HepG2 (cell line): ENCODE results near the gene KIF24. TPM values are rescaled to one million over a fixed set of nuclear protein-coding genes. Genes with fewer than 3 reads are reported as not detected.

Experiments used
- ARNT2 ChIP-seq: sonication (generic); formaldehyde crosslinking; IDR thresholded peaks from 2 replicates; pipeline ENCODE4 v1.8.0; 2022; ENCODE audit warnings: mild to moderate bottlenecking, low read depth, missing genetic modification reagents, moderate library complexity
- GABPB1 ChIP-seq: IDR thresholded peaks from 2 replicates; pipeline ENCODE4 v1.6.1; 2016; ENCODE audit warnings: mild to moderate bottlenecking, missing genetic modification reagents, moderate library complexity, missing compliant biosample characterization
- GTF3A ChIP-seq: sonication (generic); formaldehyde crosslinking; conservative IDR thresholded peaks from 2 replicates; pipeline ENCODE4 v1.4.0; 2020; ENCODE audit warnings: mild to moderate bottlenecking, missing genetic modification reagents
- KMT2B ChIP-seq: IDR thresholded peaks from 2 replicates; pipeline ENCODE4 v1.6.1; 2016; ENCODE audit warnings: missing genetic modification reagents, missing compliant biosample characterization
- MYNN ChIP-seq: sonication (generic); formaldehyde crosslinking; IDR thresholded peaks from 2 replicates; pipeline ENCODE4 v1.4.0; 2020; ENCODE audit warnings: mild to moderate bottlenecking, low read depth, missing genetic modification reagents
- NFYB ChIP-seq: sonication (generic); formaldehyde crosslinking; IDR thresholded peaks from 2 replicates; pipeline ENCODE4 v1.4.0; 2020; ENCODE audit warnings: missing genetic modification reagents
- PHF20 ChIP-seq: sonication (generic); formaldehyde crosslinking; IDR thresholded peaks from 2 replicates; pipeline ENCODE4 v1.5.0; 2020; ENCODE audit warnings: mild to moderate bottlenecking, missing genetic modification reagents
- SMC3 ChIP-seq: IDR thresholded peaks from 2 replicates; pipeline ENCODE4 v1.6.1; 2011; ENCODE audit warnings: low read length, improper control_type of control experiment
- SP1 ChIP-seq, 2 experiments: fragments of 450-650 bp in 1 of 2; sonication (generic) in 1 of 2; formaldehyde crosslinking in 1 of 2; IDR thresholded peaks; 2 replicates each; pipeline versions ENCODE4 v1.4.0 to v1.6.1; 2016 to 2020; ENCODE audit warnings: missing genetic modification reagents in 1 of 2
- TAF1 ChIP-seq: sonication (generic); formaldehyde crosslinking; IDR thresholded peaks from 2 replicates; pipeline ENCODE4 v1.4.0; 2020; ENCODE audit warnings: missing genetic modification reagents
- TEAD2 ChIP-seq: sonication (generic); formaldehyde crosslinking; IDR thresholded peaks from 2 replicates; pipeline ENCODE4 v1.9.0; 2021; ENCODE audit warnings: missing genetic modification reagents
- ZNF124 ChIP-seq: sonication (generic); formaldehyde crosslinking; IDR thresholded peaks from 2 replicates; pipeline ENCODE4 v1.4.0; 2020; ENCODE audit warnings: missing genetic modification reagents
- ZNF263 ChIP-seq: sonication (generic); formaldehyde crosslinking; IDR thresholded peaks from 2 replicates; pipeline ENCODE4 v1.4.0; 2020; ENCODE audit warnings: missing genetic modification reagents
- ZNF33A ChIP-seq: sonication (generic); formaldehyde crosslinking; IDR thresholded peaks from 2 replicates; pipeline ENCODE4 v1.5.1; 2020; ENCODE audit warnings: missing genetic modification reagents, mild to moderate bottlenecking, moderate library complexity, borderline replicate concordance
- ZNF615 ChIP-seq: sonication (generic); formaldehyde crosslinking; IDR thresholded peaks from 2 replicates; pipeline ENCODE4 v1.5.0; 2020; ENCODE audit warnings: mild to moderate bottlenecking, missing genetic modification reagents, borderline replicate concordance
- ZNF619 ChIP-seq: sonication (generic); formaldehyde crosslinking; IDR thresholded peaks from 2 replicates; pipeline ENCODE4 v1.4.0; 2020; ENCODE audit warnings: mild to moderate bottlenecking, missing genetic modification reagents
- ZNF839 ChIP-seq: sonication (generic); formaldehyde crosslinking; IDR thresholded peaks from 2 replicates; pipeline ENCODE4 v1.4.0; 2020; ENCODE audit warnings: missing genetic modification reagents, mild to moderate bottlenecking, borderline replicate concordance
- ZSCAN12 ChIP-seq: sonication (generic); formaldehyde crosslinking; IDR thresholded peaks from 2 replicates; pipeline ENCODE4 v1.9.0; 2021; ENCODE audit warnings: mild to moderate bottlenecking, missing genetic modification reagents
- polyA plus RNA-seq, 8 experiments: library from polyadenylated mRNA; depleted of rRNA in 3 of 8; stranded (reverse) in 7 of 8; unstranded in 1 of 8; fragments of >200 nt; fragmentation: Illumina TruSeq in 4 of 8; extraction: Trizol in 4 of 8; gene quantifications; 2 replicates each; pipeline versions ENCODE4 v1.2.1 to v1.2.3, GENCODE V29; 2011 to 2016; ENCODE audit warnings: low read depth in 4 of 8, missing spikeins in 1 of 8, mixed read lengths in 1 of 8; ENCODE audit not compliant: insufficient read depth in 1 of 8
- total RNA-seq, 5 experiments: library from RNA; depleted of rRNA; stranded (reverse); fragments of >200 nt; fragmentation: Illumina TruSeq; extraction: Trizol; gene quantifications; 2 replicates each; pipeline ENCODE4 v1.2.3, GENCODE V29; 2016; ENCODE audit warnings: low read depth in 1 of 5
- TF ChIP-seq, protein P1 (sequence below): sonication (generic); formaldehyde crosslinking; IDR thresholded peaks from 2 replicates; pipeline ENCODE4 v1.8.0; 2022; ENCODE audit warnings: mild to moderate bottlenecking, missing genetic modification reagents
- TF ChIP-seq, protein P2 (sequence below): sonication (generic); formaldehyde crosslinking; IDR thresholded peaks from 2 replicates; pipeline ENCODE4 v1.5.1; 2020; ENCODE audit warnings: missing genetic modification reagents, mild to moderate bottlenecking, borderline replicate concordance
- TF ChIP-seq, protein P3 (sequence below): sonication (generic); formaldehyde crosslinking; conservative IDR thresholded peaks from 2 replicates; pipeline ENCODE4 v1.4.0; 2020; ENCODE audit warnings: missing genetic modification reagents
- TF ChIP-seq, protein P4 (sequence below): sonication (generic); formaldehyde crosslinking; IDR thresholded peaks from 2 replicates; pipeline ENCODE4 v1.4.0; 2020; ENCODE audit warnings: missing genetic modification reagents

Gene KIF24
- total and polyA plus RNA-seq, 2 of the 13 experiments (the other 11 are each of a cell fraction or from before 2014, with no cell fraction given): 1.1 to 3.0 TPM

DNA sequence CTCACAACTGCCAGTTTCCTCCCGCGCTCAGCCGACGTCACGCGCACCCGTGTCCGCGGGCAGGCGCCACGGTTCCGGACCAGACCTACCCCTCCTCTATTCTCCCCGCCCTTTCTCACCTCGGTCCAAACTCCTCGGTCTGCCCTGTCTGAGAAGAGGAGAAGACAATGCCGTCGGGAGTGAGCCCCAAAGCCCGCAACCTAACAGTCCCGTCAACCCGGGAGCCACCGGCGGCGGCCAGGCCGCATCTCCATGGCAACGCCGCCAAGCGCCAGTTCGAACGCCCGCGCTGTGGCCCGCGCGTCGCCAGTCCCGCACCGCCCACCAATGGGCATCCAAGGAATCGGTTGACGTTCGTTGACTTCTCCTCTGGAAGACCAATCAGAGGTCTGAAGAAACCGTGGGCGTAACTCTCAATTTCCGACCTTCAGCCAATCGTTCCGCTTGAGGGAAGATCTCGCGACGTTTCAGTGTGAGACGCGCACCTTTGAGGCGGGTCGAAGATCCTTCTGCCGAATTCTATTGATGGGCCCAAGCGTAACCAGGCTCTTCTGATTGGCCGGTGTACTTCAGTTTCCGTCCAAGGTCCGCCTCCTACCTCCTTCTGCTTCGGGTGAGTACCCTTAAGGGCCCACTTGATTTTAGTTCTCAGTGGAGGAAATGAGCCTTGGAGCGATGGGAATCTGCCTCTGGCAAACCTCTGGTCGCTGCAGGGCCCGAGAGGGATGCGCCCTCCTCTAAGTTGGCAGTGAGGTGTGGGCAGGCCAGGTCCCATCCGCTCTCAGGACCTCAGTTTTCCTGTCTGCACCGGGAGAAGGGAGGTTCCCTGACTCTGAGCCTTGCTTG, at the start of gene KIF24, which contains the start of gene NUDT2 (continued):
- TF ChIP-seq, protein P1, sequence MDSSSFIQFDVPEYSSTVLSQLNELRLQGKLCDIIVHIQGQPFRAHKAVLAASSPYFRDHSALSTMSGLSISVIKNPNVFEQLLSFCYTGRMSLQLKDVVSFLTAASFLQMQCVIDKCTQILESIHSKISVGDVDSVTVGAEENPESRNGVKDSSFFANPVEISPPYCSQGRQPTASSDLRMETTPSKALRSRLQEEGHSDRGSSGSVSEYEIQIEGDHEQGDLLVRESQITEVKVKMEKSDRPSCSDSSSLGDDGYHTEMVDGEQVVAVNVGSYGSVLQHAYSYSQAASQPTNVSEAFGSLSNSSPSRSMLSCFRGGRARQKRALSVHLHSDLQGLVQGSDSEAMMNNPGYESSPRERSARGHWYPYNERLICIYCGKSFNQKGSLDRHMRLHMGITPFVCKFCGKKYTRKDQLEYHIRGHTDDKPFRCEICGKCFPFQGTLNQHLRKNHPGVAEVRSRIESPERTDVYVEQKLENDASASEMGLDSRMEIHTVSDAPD: no peak
- TF ChIP-seq PHF20 (CRISPR knock-in tag): 0 out of 2 replicates have a peak, but pooled peaks have one; percentile 3
- TF ChIP-seq ARNT2 (CRISPR knock-in tag): peak; percentile 92
- peak; percentile 89 for TF ChIP-seq GABPB1
- TF ChIP-seq ZNF263 (CRISPR knock-in tag): no peak
- TF ChIP-seq GTF3A (CRISPR knock-in tag): no peak
- TF ChIP-seq ZNF33A (CRISPR knock-in tag): no peak
- peak; percentile 24; the same call in 1 of the 2 replicates for TF ChIP-seq TEAD2 (CRISPR knock-in tag)
- TF ChIP-seq ZNF615 (CRISPR knock-in tag): no peak
- no peak for TF ChIP-seq ZSCAN12 (CRISPR knock-in tag)
- TF ChIP-seq MYNN (CRISPR knock-in tag): no peak
- TF ChIP-seq NFYB: peak; percentile 97
- TF ChIP-seq SP1 (IDR thresholded peaks at IDR 0.05): 0 out of 2 replicates have a peak, but pooled peaks have one; percentile 49
- peak; percentile 66 for TF ChIP-seq SP1 (CRISPR knock-in tag; IDR thresholded peaks at IDR 0.05)
- no peak for TF ChIP-seq ZNF619 (CRISPR knock-in tag)
- no peak for TF ChIP-seq SMC3
- TF ChIP-seq ZNF124 (CRISPR knock-in tag): no peak
- TF ChIP-seq, protein P2, sequence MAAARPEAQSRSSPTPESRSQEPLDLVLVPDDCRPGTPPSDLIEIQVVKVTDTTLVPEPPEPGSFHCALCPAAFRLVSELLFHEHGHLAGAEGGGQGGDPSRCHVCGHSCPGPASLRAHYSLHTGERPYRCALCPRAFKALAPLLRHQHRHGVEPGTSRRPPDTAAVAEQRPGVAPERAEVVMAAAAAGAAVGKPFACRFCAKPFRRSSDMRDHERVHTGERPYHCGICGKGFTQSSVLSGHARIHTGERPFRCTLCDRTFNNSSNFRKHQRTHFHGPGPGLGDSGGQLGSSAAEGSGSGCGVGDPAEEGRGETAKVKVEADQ (CRISPR knock-in tag): peak; percentile 9; the same call in 1 of the 2 replicates
- peak; percentile 80; the same call in 1 of the 2 replicates for TF ChIP-seq KMT2B
- TF ChIP-seq, protein P3, sequence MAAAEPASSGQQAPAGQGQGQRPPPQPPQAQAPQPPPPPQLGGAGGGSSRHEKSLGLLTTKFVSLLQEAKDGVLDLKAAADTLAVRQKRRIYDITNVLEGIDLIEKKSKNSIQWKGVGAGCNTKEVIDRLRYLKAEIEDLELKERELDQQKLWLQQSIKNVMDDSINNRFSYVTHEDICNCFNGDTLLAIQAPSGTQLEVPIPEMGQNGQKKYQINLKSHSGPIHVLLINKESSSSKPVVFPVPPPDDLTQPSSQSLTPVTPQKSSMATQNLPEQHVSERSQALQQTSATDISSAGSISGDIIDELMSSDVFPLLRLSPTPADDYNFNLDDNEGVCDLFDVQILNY (CRISPR knock-in tag): peak; percentile 99
- TF ChIP-seq ZNF839 (CRISPR knock-in tag): 0 out of 2 replicates have a peak, but pooled peaks have one; percentile 18
- TF ChIP-seq, protein P4, sequence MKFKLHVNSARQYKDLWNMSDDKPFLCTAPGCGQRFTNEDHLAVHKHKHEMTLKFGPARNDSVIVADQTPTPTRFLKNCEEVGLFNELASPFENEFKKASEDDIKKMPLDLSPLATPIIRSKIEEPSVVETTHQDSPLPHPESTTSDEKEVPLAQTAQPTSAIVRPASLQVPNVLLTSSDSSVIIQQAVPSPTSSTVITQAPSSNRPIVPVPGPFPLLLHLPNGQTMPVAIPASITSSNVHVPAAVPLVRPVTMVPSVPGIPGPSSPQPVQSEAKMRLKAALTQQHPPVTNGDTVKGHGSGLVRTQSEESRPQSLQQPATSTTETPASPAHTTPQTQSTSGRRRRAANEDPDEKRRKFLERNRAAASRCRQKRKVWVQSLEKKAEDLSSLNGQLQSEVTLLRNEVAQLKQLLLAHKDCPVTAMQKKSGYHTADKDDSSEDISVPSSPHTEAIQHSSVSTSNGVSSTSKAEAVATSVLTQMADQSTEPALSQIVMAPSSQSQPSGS (CRISPR knock-in tag): peak; percentile 38; the same call in 1 of the 2 replicates
- peak; percentile 84; the same call in 1 of the 2 replicates for TF ChIP-seq TAF1 (CRISPR knock-in tag)
